Gastrocnemius medialis (tissue), 4 donors: ENCODE data around the gene TMEM229B.

Source experiments
- CTCF ChIP-seq, 5 experiments: fragments of 450-650 bp in 3 of 5; fragments of 200-600 bp in 2 of 5; sonication (generic) in 2 of 5; IDR thresholded peaks in 4 of 5; conservative IDR thresholded peaks in 1 of 5; 1 replicate in 4 of 5; 2 replicates in 1 of 5; pipeline ENCODE4 v1.5.1; 2016 to 2019; ENCODE audit warnings: antibody characterized with exemption in 5 of 5, mild to moderate bottlenecking in 3 of 5, moderate library complexity in 3 of 5
- POLR2A ChIP-seq, 2 donors: fragments of 450-650 bp; IDR thresholded peaks; one replicate each; pipeline ENCODE4 v1.6.1; 2017; ENCODE audit warnings: antibody characterized with exemption in 2 of 2, mild to moderate bottlenecking in 2 of 2, moderate library complexity in 2 of 2

GRCh38 chr14:67457782-67458181 lies 30.7 kb downstream of the TMEM229B start:
- TF ChIP-seq CTCF (IDR thresholded peaks at IDR 0.05 in 4 of 5, conservative IDR thresholded peaks at IDR 0.05 in 1 of 5) (no peak), POLR2A (IDR thresholded peaks at IDR 0.05) (no peak)
